ENCODE results near the gene ZNF574.
"Not testable (repeated sequence)": the region's sequence is repeated elsewhere in the genome, so short reads cannot be mapped to it uniquely, and the experiment has no call there.

Gene ZNF574

GRCh38 chr19:42097461-42097860, 21.5 kb downstream of the ZNF574 start:
- no peak overlapping the region for H3K4me3 ChIP-seq (ENCODE audit: control insufficient read depth, low read depth, low read length)
- no peak for DNase-seq (ENCODE audit: low read depth)
- TF ChIP-seq, protein P1, sequence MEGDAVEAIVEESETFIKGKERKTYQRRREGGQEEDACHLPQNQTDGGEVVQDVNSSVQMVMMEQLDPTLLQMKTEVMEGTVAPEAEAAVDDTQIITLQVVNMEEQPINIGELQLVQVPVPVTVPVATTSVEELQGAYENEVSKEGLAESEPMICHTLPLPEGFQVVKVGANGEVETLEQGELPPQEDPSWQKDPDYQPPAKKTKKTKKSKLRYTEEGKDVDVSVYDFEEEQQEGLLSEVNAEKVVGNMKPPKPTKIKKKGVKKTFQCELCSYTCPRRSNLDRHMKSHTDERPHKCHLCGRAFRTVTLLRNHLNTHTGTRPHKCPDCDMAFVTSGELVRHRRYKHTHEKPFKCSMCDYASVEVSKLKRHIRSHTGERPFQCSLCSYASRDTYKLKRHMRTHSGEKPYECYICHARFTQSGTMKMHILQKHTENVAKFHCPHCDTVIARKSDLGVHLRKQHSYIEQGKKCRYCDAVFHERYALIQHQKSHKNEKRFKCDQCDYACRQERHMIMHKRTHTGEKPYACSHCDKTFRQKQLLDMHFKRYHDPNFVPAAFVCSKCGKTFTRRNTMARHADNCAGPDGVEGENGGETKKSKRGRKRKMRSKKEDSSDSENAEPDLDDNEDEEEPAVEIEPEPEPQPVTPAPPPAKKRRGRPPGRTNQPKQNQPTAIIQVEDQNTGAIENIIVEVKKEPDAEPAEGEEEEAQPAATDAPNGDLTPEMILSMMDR (conservative IDR thresholded peaks at IDR 0.05; ENCODE audit: control insufficient read depth, insufficient read depth, low read depth, low read length): no peak

DNA sequence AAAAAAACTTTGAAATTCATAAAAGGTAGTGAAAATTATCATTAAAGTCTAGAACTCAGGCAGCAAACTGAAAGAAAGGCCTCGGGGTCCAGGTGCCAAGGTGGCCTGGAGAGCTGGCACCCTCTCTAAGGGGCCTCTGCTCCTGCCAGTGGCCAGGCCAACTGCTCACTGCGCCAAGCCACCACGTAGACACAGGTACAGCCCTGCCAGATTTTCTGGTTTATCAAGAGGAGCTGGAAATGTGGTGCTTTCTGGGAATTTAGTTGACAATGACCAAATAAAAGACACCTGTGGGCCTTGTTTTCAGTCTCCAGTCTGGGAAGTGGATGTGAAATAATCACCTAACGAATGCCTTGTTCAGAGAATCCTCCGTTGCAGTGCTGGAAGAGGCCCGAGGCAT, 22.8 kb downstream of the ZNF574 start:
- DNase-seq (ENCODE audit: low read depth): no peak
- TF ChIP-seq, protein P1 (conservative IDR thresholded peaks at IDR 0.05; ENCODE audit: control insufficient read depth, insufficient read depth, low read depth, low read length): no peak
- H3K4me3 ChIP-seq (ENCODE audit: control insufficient read depth, low read depth, low read length): no peak overlapping the region

GRCh38 chr19:42099336-42099925, 23.5 kb downstream of the ZNF574 start:
- H3K4me3 ChIP-seq (ENCODE audit: control insufficient read depth, low read depth, low read length): no peak overlapping the region
- TF ChIP-seq, protein P1 (conservative IDR thresholded peaks at IDR 0.05; ENCODE audit: control insufficient read depth, insufficient read depth, low read depth, low read length): no peak
- DNase-seq (ENCODE audit: low read depth): no peak

GRCh38 chr19:42100241-42100640, 24.3 kb downstream of the ZNF574 start:
- H3K4me3 ChIP-seq (ENCODE audit: control insufficient read depth, low read depth, low read length): not testable (repeated sequence)

GRCh38 chr19:42102877-42103276, 26.9 kb downstream of the ZNF574 start:
- no peak for DNase-seq (ENCODE audit: low read depth)
- TF ChIP-seq, protein P1 (conservative IDR thresholded peaks at IDR 0.05; ENCODE audit: control insufficient read depth, insufficient read depth, low read depth, low read length): no peak
- no peak overlapping the region for H3K4me3 ChIP-seq (ENCODE audit: control insufficient read depth, low read depth, low read length)

More at GRCh38 chr19:42100241-42100640, 24.3 kb downstream of the ZNF574 start:
- DNase-seq (ENCODE audit: low read depth): not testable (repeated sequence)

- TF ChIP-seq, protein P1 (conservative IDR thresholded peaks at IDR 0.05; ENCODE audit: control insufficient read depth, insufficient read depth, low read depth, low read length): no peak
- DNase-seq (ENCODE audit: low read depth): peak; percentile 43
- H3K4me3 ChIP-seq (ENCODE audit: control insufficient read depth, low read depth, low read length): no peak overlapping the region
Measured at GRCh38 chr19:42105368-42105767, 29.4 kb downstream of the ZNF574 start.

DNA sequence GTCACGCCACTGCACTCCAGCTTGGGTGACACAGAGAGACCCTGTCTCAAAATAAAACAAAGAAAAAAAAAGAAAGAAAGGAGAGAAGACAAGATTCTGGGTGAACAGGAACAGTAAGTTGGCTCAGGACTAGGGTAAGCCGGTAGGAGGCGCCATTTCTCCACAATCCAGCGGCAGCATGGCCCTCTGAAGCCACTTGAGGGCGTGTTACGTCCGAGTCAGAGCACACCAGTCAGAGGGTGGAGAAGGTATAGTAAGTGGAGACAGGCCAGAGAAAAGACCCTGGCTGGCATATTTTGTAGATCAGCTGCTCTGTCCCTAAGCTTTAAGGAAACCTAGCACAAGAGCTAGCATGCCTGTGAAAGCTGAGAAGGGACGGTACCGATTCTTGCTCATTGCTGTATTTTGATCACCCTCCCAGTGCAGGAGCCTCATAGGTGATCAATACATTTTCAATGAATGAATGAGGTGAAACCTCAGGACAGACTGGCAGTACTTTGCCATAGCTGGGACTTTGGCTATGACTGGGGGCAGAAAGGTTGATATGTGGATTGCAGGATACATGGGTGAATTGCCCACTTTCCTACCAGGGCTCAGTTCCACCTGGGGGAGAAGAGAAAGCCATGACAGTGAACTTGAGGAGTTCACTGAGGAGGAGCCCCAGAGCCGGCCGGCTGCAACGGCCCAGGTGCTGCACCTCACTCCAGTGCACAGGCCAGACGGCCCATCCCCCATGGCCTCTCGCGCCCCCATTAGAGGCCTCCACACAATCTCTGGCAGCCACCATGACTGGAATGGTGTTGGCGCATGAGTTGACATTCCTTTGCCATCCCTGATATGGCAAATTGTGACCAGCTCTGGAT, 32.8 kb downstream of the ZNF574 start:
- peak; percentile 92 for DNase-seq (ENCODE audit: low read depth)
- no peak overlapping the region for H3K4me3 ChIP-seq (ENCODE audit: control insufficient read depth, low read depth, low read length)
- TF ChIP-seq, protein P1 (conservative IDR thresholded peaks at IDR 0.05; ENCODE audit: control insufficient read depth, insufficient read depth, low read depth, low read length): peak; percentile 100

All from fibroblast of mammary gland (primary cell).